ENCODE data around the gene RLF. TPM values are rescaled to one million over a fixed set of nuclear protein-coding genes. Genes with fewer than 3 reads are reported as not detected.
A peak's percentile ranks its signal among the peaks of the same experiment; 100 is the strongest.
"Not testable (repeated sequence)": the region's sequence is repeated elsewhere in the genome, so short reads cannot be mapped to it uniquely, and the experiment has no call there.

RLF gene
- total RNA-seq, 1 donor from 2014 or later: 29.2 TPM

DNA sequence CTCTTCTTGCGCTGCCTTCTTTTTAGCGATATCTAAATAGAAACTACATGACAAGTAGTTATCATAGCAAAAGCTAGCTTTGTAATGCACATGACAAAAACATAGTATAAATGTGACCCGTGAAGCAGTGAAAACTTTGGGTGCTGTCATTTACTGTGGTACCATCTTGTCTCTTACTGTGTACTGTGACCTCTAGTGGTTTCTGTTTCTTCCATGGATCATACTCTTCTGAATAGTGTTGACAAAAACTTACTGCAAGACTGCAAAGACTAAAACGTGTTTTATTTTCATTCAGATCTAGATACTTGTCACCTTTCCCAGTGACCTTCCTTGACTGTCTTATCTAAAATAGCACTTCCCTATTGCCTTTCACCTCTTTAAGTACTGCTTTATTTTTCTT is 6.1 kb downstream of the RLF start:
- no peak overlapping the region for H3K4me3 ChIP-seq (ENCODE audit: low read length in 3 of 3)
- H3K9ac ChIP-seq (ENCODE audit: low read depth in 1 of 3, low read length in 3 of 3): no peak overlapping the region
- no peaks in the 10 kb centered on the region for H3K36me3 ChIP-seq (ENCODE audit: control insufficient read depth in 3 of 3, insufficient read depth in 3 of 3, low read length in 3 of 3)
- no peaks in the 10 kb centered on the region for H3K9me3 ChIP-seq (ENCODE audit: control insufficient read depth in 3 of 3, low read length in 3 of 3)
- no peaks in the 10 kb centered on the region for H3K27me3 ChIP-seq (ENCODE audit: control insufficient read depth in 3 of 3, insufficient read depth in 3 of 3, low read length in 3 of 3)
- H3K4me1 ChIP-seq (ENCODE audit: control insufficient read depth in 3 of 3, insufficient read depth in 3 of 3, low read length in 3 of 3): peaks cover 5 to 29% (median 18%) of the 10 kb centered on the region in 3 donors
- H3K27ac ChIP-seq (ENCODE audit: low read depth, low read length): no peak overlapping the region

DNA sequence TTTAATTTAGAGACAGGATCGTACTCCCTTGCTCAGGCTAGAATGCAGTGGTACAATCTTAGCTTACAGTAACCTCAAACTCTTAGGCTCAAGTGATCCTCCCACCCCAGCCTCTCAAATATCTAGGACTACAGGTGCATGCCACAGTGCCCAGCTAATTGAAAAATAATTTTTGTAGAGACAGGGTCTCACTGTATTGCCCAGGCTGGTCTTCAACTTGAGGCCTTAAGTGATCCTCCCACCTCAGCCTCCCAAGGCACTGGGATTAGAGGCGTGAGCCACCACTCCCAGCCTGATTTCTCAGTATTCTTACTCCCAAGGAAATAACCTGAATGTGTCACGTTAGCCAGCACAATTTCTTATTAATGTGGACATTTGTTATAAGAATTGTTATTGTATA is 9.8 kb downstream of the RLF start:
- H3K4me1 ChIP-seq (ENCODE audit: control insufficient read depth in 3 of 3, insufficient read depth in 3 of 3, low read length in 3 of 3): peaks cover 0 to 7% (median 3%) of the 10 kb centered on the region in 3 donors
- H3K27me3 ChIP-seq (ENCODE audit: control insufficient read depth in 3 of 3, insufficient read depth in 3 of 3, low read length in 3 of 3): no peaks in the 10 kb centered on the region
- no peak overlapping the region for H3K9ac ChIP-seq (ENCODE audit: low read depth in 1 of 3, low read length in 3 of 3)
- H3K9me3 ChIP-seq (ENCODE audit: control insufficient read depth in 3 of 3, low read length in 3 of 3): no peaks in the 10 kb centered on the region
- H3K36me3 ChIP-seq (ENCODE audit: control insufficient read depth in 3 of 3, insufficient read depth in 3 of 3, low read length in 3 of 3): no peaks in the 10 kb centered on the region
- H3K4me3 ChIP-seq (ENCODE audit: low read length in 3 of 3): no peak overlapping the region
- H3K27ac ChIP-seq (ENCODE audit: low read depth, low read length): no peak overlapping the region

DNA sequence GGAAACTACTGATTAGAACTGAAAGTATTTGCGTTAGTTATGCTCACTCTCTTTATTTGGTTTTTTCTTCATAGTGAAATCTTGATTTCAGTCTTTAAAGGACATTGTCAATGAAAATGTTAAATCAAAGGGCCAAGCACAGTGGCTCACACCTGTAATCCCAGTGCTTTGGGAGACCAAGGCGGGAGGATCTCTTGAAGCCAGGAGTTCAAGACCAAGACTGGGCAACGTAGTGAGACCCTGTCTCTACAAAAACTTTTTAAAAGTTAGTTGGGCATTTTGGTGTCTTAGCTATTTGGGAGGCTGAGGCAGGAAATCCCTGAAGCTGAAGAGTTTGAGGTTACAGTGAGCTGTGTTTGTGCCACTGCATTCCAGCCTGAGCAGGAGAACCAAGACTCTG is 13.6 kb downstream of the RLF start:
- H3K27me3 ChIP-seq (ENCODE audit: control insufficient read depth in 3 of 3, insufficient read depth in 3 of 3, low read length in 3 of 3): no peaks in the 10 kb centered on the region
- H3K4me3 ChIP-seq (ENCODE audit: low read length in 3 of 3): no peak overlapping the region
- no peak overlapping the region for H3K9ac ChIP-seq (ENCODE audit: low read depth in 1 of 3, low read length in 3 of 3)
- H3K9me3 ChIP-seq (ENCODE audit: control insufficient read depth in 3 of 3, low read length in 3 of 3): no peaks in the 10 kb centered on the region
- no peaks in the 10 kb centered on the region for H3K36me3 ChIP-seq (ENCODE audit: control insufficient read depth in 3 of 3, insufficient read depth in 3 of 3, low read length in 3 of 3)
- no peak overlapping the region for H3K27ac ChIP-seq (ENCODE audit: low read depth, low read length)
- peaks cover 0 to 2% (median 0%) of the 10 kb centered on the region in 3 donors for H3K4me1 ChIP-seq (ENCODE audit: control insufficient read depth in 3 of 3, insufficient read depth in 3 of 3, low read length in 3 of 3)

DNA sequence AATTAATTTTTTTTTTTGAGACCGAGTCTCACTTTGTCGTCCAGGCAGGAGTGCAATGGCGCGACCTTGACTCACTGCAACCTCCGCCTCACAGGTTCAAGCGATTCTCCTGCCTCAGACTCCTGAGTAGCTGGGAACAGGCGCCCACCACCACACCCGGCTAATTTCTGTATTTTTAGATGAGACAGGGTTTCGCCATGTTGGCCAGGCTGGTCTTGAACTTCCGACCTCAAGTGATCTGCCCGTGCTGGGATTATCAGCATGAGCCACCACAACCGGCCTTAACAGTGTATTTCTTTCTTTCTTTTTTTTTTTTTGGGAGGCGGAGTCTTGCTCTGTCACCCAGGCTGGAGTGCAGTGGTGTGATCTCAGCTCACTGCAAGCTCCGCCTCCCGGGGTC is 15.8 kb downstream of the RLF start:
- not testable (repeated sequence) for H3K4me1 ChIP-seq (ENCODE audit: control insufficient read depth in 3 of 3, insufficient read depth in 3 of 3, low read length in 3 of 3); H3K27ac ChIP-seq (ENCODE audit: low read depth, low read length); H3K9ac ChIP-seq (ENCODE audit: low read depth in 1 of 3, low read length in 3 of 3); H3K9me3 ChIP-seq (ENCODE audit: control insufficient read depth in 3 of 3, low read length in 3 of 3); H3K27me3 ChIP-seq (ENCODE audit: control insufficient read depth in 3 of 3, insufficient read depth in 3 of 3, low read length in 3 of 3); H3K36me3 ChIP-seq (ENCODE audit: control insufficient read depth in 3 of 3, insufficient read depth in 3 of 3, low read length in 3 of 3); H3K4me3 ChIP-seq (ENCODE audit: low read length in 3 of 3)

GRCh38 chr1:40178200-40178599 is 17.0 kb downstream of the RLF start:
- Histone ChIP-seq H3K9me3 (ENCODE audit: control insufficient read depth in 3 of 3, low read length in 3 of 3) (no peaks in the 10 kb centered on the region), H3K27ac (ENCODE audit: low read depth, low read length) (no peak overlapping the region), H3K36me3 (ENCODE audit: control insufficient read depth in 3 of 3, insufficient read depth in 3 of 3, low read length in 3 of 3) (no peaks in the 10 kb centered on the region), H3K4me1 (ENCODE audit: control insufficient read depth in 3 of 3, insufficient read depth in 3 of 3, low read length in 3 of 3) (peaks cover 5 to 17% (median 7%) of the 10 kb centered on the region in 3 donors), H3K9ac (ENCODE audit: low read depth in 1 of 3, low read length in 3 of 3) (no peak overlapping the region), H3K27me3 (ENCODE audit: control insufficient read depth in 3 of 3, insufficient read depth in 3 of 3, low read length in 3 of 3) (no peaks in the 10 kb centered on the region), H3K4me3 (ENCODE audit: low read length in 3 of 3) (no peak overlapping the region)

DNA sequence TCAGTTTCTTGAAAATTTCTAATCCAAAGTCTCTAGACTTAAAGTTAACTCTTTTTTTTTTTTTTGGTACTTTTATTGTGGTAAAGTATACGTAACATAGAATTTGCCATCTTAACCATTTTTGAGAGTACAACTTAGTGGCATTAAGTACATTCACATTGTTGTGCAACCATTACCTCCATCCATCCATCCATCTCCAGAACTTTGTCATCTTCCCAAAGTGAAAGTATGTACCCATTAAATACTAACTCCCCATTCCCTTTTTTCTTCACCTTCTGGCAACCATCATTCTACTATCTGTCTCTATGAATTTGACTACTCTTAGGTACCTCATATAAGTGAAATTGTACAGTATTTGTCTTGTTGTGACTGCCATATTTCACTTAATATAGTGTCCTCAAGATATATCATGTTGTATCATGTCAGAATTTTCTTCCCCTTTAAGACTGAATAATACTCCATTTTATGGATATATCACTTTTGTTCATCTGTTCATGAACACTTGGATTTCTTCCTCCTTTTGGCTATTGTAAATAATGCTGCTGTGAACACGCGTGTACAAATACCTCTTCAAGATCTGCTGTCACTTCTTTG is 18.4 kb downstream of the RLF start:
- H3K36me3 ChIP-seq (ENCODE audit: control insufficient read depth in 3 of 3, insufficient read depth in 3 of 3, low read length in 3 of 3): no peaks in the 10 kb centered on the region
- H3K4me3 ChIP-seq (ENCODE audit: low read length in 3 of 3): no peak overlapping the region
- no peaks in the 10 kb centered on the region for H3K27me3 ChIP-seq (ENCODE audit: control insufficient read depth in 3 of 3, insufficient read depth in 3 of 3, low read length in 3 of 3)
- H3K9ac ChIP-seq (ENCODE audit: low read depth in 1 of 3, low read length in 3 of 3): no peak overlapping the region
- no peaks in the 10 kb centered on the region for H3K9me3 ChIP-seq (ENCODE audit: control insufficient read depth in 3 of 3, low read length in 3 of 3)
- no peak overlapping the region for H3K27ac ChIP-seq (ENCODE audit: low read depth, low read length)
- H3K4me1 ChIP-seq (ENCODE audit: control insufficient read depth in 3 of 3, insufficient read depth in 3 of 3, low read length in 3 of 3): peaks cover 5 to 20% (median 10%) of the 10 kb centered on the region in 3 donors

GRCh38 chr1:40183055-40183710 is 22.0 kb downstream of the RLF start:
- Histone ChIP-seq H3K9ac (ENCODE audit: low read depth in 1 of 3, low read length in 3 of 3) (no peak overlapping the region), H3K4me1 (ENCODE audit: control insufficient read depth in 3 of 3, insufficient read depth in 3 of 3, low read length in 3 of 3) (peaks cover 11 to 29% (median 12%) of the 10 kb centered on the region in 3 donors), H3K36me3 (ENCODE audit: control insufficient read depth in 3 of 3, insufficient read depth in 3 of 3, low read length in 3 of 3) (no peaks in the 10 kb centered on the region), H3K9me3 (ENCODE audit: control insufficient read depth in 3 of 3, low read length in 3 of 3) (no peaks in the 10 kb centered on the region), H3K4me3 (ENCODE audit: low read length in 3 of 3) (no peak overlapping the region), H3K27ac (ENCODE audit: low read depth, low read length) (no peak overlapping the region), H3K27me3 (ENCODE audit: control insufficient read depth in 3 of 3, insufficient read depth in 3 of 3, low read length in 3 of 3) (no peaks in the 10 kb centered on the region)

DNA sequence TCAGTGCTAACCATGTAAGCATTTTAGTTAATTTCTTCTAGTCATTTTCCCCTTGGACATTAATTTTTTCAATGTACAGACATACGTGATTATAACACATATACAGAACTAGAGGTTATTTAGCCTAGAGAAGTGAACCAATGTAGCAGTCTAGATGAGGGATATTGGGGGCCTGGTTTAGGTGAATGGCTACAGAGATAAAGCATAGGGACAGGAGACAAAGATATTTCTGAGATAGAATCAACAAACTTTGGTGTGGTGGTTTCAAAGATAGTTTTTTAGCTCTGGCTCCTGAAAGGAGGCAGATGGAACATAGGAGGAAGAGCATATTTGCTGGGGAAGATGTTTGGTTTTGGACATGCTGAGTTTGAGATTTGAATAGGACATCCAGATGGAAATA is 23.0 kb downstream of the RLF start:
- H3K9me3 ChIP-seq (ENCODE audit: control insufficient read depth in 3 of 3, low read length in 3 of 3): no peaks in the 10 kb centered on the region
- peaks cover 11 to 29% (median 12%) of the 10 kb centered on the region in 3 donors for H3K4me1 ChIP-seq (ENCODE audit: control insufficient read depth in 3 of 3, insufficient read depth in 3 of 3, low read length in 3 of 3)
- H3K27me3 ChIP-seq (ENCODE audit: control insufficient read depth in 3 of 3, insufficient read depth in 3 of 3, low read length in 3 of 3): no peaks in the 10 kb centered on the region
- H3K4me3 ChIP-seq (ENCODE audit: low read length in 3 of 3): no peak overlapping the region
- H3K27ac ChIP-seq (ENCODE audit: low read depth, low read length): no peak overlapping the region
- peaks cover 0 to 1% (median 0%) of the 10 kb centered on the region in 3 donors for H3K36me3 ChIP-seq (ENCODE audit: control insufficient read depth in 3 of 3, insufficient read depth in 3 of 3, low read length in 3 of 3)
- H3K9ac ChIP-seq (ENCODE audit: low read depth in 1 of 3, low read length in 3 of 3): no peak overlapping the region

DNA sequence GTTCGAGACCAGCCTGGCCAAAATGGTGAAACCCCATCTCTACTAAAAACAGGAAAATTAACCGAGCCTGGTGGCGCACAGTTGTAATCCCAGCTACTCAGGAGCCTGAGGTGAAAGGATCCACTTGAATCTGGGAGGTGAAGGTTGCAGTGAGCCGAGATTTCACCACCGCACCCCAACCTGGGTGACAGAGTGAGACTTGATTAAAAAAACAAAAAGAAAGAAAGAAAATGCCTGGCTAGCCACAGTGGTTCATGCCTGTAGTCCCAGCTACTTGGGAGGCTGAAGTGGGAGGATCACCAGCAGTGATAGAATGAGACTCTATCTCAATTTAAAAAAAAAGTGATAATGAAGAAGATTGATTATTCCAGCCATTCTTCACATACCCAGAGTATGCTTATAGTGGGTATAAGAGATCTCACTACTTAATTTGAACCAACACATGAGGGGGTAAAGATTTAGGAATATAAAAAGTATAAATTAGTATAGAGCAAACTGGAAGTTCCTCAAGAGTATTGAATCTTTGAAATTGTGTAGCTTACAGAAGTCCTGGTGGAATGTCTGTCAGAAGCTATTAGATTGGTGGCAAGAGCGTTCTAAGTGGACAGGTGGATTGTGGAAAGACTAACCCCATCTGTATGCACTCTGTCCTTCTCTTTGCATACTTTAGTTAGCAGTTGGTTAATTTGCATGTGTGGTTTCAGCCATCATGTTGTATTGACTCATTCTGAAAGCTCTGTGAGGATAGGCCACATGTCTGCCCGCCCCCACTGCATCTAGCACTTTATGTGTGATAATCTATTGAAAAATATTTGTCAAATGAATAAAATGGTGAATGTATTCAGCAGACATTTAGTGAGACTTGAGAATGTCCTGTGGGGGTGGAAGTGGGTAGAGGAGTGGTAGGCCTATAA is 25.0 kb downstream of the RLF start:
- no peak overlapping the region for H3K27ac ChIP-seq (ENCODE audit: low read depth, low read length)
- H3K9me3 ChIP-seq (ENCODE audit: control insufficient read depth in 3 of 3, low read length in 3 of 3): no peaks in the 10 kb centered on the region
- H3K4me3 ChIP-seq (ENCODE audit: low read length in 3 of 3): no peak overlapping the region
- H3K27me3 ChIP-seq (ENCODE audit: control insufficient read depth in 3 of 3, insufficient read depth in 3 of 3, low read length in 3 of 3): no peaks in the 10 kb centered on the region
- no peak overlapping the region for H3K9ac ChIP-seq (ENCODE audit: low read depth in 1 of 3, low read length in 3 of 3)
- H3K36me3 ChIP-seq (ENCODE audit: control insufficient read depth in 3 of 3, insufficient read depth in 3 of 3, low read length in 3 of 3): peaks cover 0 to 6% (median 5%) of the 10 kb centered on the region in 3 donors
- peaks cover 11 to 25% (median 12%) of the 10 kb centered on the region in 3 donors for H3K4me1 ChIP-seq (ENCODE audit: control insufficient read depth in 3 of 3, insufficient read depth in 3 of 3, low read length in 3 of 3)

- Histone ChIP-seq H3K9me3 (ENCODE audit: control insufficient read depth in 3 of 3, low read length in 3 of 3) (no peaks in the 10 kb centered on the region), H3K9ac (ENCODE audit: low read depth in 1 of 3, low read length in 3 of 3) (no peak overlapping the region), H3K4me3 (ENCODE audit: low read length in 3 of 3) (no peak overlapping the region), H3K4me1 (ENCODE audit: control insufficient read depth in 3 of 3, insufficient read depth in 3 of 3, low read length in 3 of 3) (peaks cover 11 to 19% (median 12%) of the 10 kb centered on the region in 3 donors), H3K27me3 (ENCODE audit: control insufficient read depth in 3 of 3, insufficient read depth in 3 of 3, low read length in 3 of 3) (no peaks in the 10 kb centered on the region), H3K36me3 (ENCODE audit: control insufficient read depth in 3 of 3, insufficient read depth in 3 of 3, low read length in 3 of 3) (peaks cover 0 to 16% (median 15%) of the 10 kb centered on the region in 3 donors), H3K27ac (ENCODE audit: low read depth, low read length) (peak overlapping the region; percentile 5)
Measured at GRCh38 chr1:40187399-40187798, 26.2 kb downstream of the RLF start.
